HG03354 (cell line): ENCODE measurements around the gene CRYGN.

Experiments
- ATAC-seq: cut with Tn5 transposase; IDR thresholded peaks from one replicate; pipeline ENCODE4 v1.9.1; 2021; ENCODE audit warnings: mild to moderate bottlenecking; ENCODE audit not compliant: unreplicated experiment, poor library complexity, severe bottlenecking

The CRYGN gene

DNA sequence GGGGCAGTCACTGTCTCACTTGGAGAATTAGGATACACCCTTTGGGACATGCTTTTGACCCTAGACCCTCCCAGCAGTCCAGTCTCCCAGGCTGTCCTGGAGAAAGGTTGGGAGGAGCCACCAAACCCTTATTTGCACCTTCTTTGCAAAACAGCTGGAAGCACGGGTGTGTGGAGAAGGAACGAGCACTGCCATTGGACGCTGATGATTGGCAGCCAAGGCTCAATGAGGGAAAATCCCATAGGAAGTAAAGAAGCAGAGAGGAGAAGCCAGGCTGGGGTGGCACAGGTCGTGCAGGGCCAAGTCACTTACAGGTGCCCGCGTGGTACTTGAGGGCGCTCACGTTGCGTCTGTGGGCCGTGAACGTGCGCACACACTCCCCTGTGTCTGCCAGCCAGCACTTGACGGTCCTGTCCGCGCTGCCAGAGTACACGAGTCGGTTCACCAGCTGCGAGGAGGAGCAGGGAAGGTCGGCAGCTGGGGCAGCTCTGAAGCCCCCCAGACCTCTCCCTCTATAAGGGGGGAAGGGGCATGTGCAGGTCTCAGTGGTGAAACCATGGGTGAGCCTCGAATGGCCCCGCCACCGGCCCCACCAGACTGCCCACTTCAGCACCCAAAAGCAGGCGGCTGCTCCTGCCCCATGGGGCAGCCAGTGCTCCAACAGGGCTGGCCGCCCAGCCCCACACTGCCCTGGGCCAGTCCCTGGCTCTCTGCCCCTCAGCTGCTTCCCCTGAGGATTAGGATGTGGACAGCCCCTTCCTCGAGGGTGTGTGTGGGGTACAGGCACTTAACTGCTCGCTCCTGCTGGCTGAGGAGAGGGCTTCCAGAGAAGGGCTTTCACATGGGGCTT, 54.9 kb downstream of the CRYGN start:
- no peak for ATAC-seq

DNA sequence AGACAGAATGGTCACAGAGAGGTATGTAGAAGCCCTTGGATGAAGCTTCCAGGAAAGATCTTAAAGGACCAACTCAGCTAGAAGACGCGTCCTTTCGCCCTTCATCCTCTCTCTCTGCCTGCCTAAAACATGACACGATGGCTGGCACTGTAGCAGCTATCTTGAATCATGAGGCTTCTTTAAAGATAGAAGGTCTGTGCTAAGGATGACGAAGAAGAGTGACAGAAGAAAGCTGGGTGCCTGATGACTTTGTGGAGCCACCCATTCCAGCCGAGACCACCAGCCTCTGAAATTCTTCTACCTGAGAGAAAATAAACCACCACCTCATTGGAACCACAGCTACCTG, 55.6 kb downstream of the CRYGN start:
- no peak for ATAC-seq

DNA sequence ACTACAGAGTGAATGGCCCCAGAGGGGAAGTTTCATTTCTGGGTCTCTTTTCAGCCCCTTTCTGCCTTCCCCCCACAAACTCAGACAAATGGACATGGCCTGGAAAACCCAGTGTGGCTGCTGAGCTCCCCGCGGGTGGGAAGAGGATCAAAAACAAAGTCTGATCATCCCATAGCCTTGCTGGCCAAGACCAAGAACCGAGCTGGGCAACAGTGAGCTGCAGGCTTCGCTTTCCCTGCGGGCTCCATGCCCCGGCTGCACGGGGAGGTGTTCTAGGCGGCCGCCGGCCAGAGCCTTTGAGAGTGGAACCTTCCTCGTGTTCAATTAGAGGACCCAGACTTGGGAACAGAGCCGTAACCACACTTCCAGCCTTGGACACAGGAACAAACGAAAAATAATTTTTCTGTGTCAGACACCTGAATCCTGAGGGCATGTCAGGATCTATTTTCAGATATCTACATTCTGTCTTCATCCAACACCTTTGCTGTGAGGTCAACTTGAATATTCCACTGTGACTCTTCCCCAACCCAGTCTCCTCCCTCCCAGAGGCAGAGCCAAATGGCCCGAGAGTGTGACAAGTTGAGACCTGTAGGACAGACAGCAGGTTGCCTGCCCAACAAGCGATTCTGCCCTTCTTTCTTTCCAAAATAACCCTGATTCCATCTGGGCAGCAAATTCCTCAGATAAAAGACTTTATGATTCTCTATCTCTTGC, 56.1 kb downstream of the CRYGN start:
- no peak for ATAC-seq

DNA sequence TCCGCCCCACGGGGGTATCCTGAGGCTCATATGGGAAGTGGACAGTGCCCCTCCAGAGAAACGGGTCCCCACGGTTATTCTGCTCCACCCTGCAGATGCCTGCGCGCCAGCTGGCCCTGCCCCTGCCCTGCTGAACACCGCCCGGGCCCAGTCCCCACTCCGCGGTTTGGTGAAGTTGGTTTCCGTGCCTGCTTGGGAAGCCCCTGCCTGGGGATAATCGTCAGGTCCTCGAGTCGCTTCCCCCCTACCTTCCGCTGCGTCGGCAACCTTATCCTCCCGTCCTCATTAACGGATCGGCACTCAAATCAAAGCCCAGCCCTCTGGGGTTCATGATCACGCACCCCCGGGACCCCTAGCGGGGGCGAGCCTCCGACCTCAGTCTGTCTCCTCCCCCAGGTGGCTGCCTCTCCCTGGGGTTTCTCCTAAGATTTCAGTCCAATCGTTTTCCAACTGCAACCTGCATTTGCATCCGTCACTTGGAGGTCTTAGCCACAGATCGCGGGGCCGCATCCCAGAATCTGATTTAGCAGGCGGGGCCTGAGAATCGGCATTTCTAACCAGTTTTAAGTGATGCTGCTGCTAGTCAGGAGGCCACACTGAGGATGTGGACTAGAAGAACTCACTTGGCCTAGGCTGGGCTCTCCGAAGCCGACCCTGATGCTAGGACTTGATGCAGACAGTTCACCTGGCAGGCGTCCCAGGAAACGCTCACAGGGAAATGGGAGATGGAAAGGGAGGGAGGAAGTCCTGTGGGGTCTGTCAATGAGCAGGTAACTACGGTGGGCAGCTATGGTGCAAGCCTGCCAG, 57.7 kb downstream of the CRYGN start:
- no peak for ATAC-seq

DNA sequence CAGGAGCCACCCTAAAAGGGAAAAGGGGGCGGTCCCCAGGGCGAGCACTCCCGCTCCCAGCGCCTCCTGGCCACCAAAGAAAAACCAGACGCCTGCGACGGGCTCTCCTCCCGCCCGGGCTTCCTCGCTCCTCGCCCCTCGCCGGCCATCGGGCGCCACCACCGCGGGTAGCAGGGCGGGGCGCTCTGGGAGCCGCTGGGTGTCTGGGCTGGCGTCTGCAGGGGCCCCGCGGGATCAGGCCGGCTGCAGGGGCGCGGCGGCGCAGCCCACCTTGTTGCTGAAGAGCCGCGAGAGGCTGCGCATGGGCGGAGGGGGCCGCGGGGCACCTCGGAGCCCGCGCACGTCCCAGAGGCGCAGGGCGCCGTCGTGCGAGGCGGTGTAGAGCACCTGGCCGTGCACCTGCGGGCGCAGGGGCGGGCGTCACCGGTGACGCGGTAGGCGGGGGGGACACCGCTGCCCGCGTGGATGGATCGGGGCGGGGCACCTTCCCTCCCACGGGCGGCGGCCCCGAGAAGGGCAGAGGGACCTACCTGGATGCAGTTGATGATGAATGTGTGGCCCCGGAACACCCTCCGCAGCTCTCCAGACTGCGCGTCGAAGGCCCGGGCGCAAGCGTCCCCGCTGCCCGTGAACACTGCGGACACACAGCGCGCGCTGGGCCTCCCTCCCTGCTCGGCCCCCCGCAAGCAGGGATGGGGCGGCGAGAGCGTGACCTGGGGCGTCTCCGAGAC, 58.4 kb downstream of the CRYGN start:
- no peak for ATAC-seq

DNA sequence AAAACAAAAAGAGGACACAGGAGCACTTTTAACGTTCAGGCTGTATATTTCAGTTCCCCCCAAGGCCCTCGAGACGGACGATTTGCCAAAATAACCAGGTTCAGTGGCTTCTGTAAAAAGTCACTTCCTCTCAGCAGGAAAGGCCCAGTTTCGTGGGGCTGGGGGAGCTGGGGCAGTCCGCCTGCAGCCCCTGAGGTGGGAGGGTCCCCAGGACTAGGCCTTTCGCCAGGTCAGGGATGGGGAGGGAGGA, 58.9 kb downstream of the CRYGN start:
- ATAC-seq: no peak

DNA sequence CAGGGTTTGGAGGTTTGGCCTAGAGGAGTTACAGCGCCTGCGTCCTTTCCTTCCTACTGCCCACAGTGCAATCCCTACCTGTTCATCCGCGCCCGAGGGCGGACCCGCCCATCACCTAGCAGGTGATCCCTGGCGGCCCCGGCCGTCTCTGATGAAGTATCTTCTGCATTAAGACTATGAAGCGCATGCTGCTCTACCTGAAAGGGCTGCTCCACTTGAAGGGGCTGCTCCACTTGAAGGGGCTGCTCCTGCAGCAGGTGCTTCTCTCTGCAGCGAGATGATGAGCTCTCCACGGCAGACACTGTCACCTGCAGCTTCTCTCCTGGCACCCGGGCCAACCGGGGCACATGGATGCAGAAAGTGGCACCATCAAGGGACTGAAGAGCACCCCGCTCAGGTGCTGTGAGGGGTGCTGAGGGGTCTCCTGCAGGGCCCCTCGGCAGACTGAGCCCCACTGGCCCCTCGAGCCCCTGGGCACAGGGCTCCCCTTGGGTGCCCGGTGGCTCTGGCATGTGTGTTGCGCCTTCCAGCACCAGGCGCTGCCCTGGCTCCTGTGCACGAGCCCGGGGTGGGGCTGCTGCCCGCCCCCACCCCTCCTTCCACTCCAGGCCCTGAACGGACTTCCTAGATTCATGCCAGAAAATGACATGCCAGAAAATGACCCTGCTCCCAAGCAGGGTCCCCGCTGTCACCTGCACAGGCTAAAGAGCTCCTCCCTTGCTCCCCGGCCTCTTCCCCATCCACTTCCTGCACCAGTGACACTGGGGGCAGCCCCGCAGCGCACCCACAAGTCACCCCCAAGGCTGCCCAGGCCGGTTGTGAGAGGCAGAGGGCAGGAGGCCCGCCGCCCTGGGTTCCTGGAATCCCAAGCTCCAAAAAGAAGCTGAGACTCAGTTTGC, 59.5 kb downstream of the CRYGN start:
- ATAC-seq: no peak

DNA sequence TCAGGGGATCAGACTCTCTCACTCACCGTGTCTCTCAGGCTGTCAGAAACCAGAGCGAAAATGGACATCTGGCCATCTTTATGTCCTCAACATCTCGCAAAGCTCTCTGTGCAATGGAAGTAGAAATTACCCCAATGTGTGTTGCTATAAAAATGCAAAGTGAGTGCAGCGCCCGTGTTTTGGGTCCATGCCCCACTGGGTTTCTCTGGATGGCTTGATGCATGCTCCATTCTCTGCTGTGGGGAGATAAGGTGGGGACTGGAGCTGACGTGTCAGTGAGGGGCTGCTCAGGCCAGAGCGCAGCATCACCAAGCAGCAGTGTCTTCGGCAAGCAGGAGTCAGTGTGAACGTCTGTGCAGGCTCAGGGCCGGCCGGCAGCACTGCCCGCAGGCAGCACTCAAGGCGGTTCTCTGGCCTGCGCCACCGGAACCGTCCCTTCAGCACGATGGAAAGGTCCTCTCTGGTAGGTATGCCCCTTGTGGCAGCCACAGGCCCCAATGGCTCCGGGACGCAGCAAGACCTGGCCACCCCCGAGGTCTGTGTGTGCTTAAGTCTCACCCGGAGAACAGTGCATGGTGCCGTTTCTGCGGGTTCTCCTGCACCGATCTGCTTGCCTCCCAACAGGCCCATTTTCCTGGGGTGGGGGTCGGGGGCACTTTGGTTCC, 60.3 kb downstream of the CRYGN start:
- ATAC-seq: no peak

DNA sequence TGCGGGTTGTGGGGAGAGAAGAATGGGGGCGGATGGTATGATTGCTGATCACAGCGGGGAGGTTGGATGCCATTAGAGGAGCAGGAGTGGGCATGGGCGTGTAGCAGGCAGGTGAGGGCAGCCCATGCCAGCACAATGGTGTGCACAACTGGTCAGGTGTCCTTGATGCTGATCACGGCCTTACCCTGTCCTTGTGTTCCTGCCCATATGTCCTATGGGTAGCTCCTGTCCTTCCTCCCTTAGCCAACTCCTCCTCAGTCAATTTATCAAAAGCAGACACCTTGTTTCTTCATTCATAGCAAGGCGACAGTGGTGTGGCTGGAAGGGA, 60.8 kb downstream of the CRYGN start:
- ATAC-seq: no peak
